K562 (cell line): ENCODE results near the gene CFAP58. TPM values are rescaled to one million over a fixed set of nuclear protein-coding genes. Genes with fewer than 3 reads are reported as not detected.

ENCODE experiments used
- ATAC-seq: fragments of 200-7000 bp; cut with Tn5 transposase; 3 replicates; pipeline ENCODE4 v1.9.1; 2020; ENCODE audit warnings: moderate library complexity
- BruUV-seq: library from RNA; stranded (reverse); fragments of 400-500 nt; replicated peaks from 2 replicates; lab custom pipeline; 2021; lab: Mats Ljungman, UMichigan
- CTCF ChIA-PET: fragments of 300-600 bp; formaldehyde crosslinking; extraction: SDS; loops from one replicate; lab custom pipeline; 2021; ENCODE audit warnings: low intra/inter-chr PET ratio; lab: Yijun Ruan, JAX
- POLR2A ChIA-PET: fragments of 300-600, 350-650 bp; sonication (Branson Sonifier 250); formaldehyde crosslinking; extraction: SDS; loops from one replicate; lab custom pipeline; 2021; ENCODE audit warnings: antibody characterized with exemption, inconsistent platforms; lab: Yijun Ruan, JAX
- DNase-seq, 4 experiments: peaks; one replicate each; pipeline versions ENCODE4 v3.0.0 to v3.0.0-alpha.2; 2011 to 2018; ENCODE audit warnings: low spot score in 3 of 4, mixed read lengths in 3 of 4; ENCODE audit errors: extremely low read depth in 1 of 4
- FAIRE-seq: peaks from 2 replicates; lab custom pipeline; 2011; peaks lifted over from hg19 to GRCh38; lab: Jason Lieb, UNC
- H2AFZ ChIP-seq: 2 replicates; pipeline ENCODE4 v1.6.0; 2011; ENCODE audit warnings: low read depth, low read length, control low read depth, inconsistent platforms
- H3K27ac ChIP-seq: fragments of 200-600 bp; 3 replicates; pipeline ENCODE4 v1.8.0; 2011; ENCODE audit warnings: low read depth, mild to moderate bottlenecking, control low read depth, inconsistent platforms, low read length, moderate library complexity, mixed read lengths; ENCODE audit errors: extremely low read depth
- H3K27me3 ChIP-seq, 2 experiments: fragments of 300-600 bp in 1 of 2; 2 replicates in 1 of 2; 3 replicates in 1 of 2; pipeline versions ENCODE4 v1.6.0 to v1.8.0; 2011; ENCODE audit warnings: inconsistent platforms in 2 of 2, low read length in 2 of 2, mild to moderate bottlenecking in 1 of 2, mixed read lengths in 1 of 2, moderate library complexity in 1 of 2; ENCODE audit not compliant: control insufficient read depth in 2 of 2, insufficient read depth in 2 of 2
- H3K36me3 ChIP-seq: fragments of 300-600 bp; 3 replicates; pipeline ENCODE4 v1.8.0; 2011; ENCODE audit warnings: mild to moderate bottlenecking, low read length, inconsistent platforms; ENCODE audit not compliant: control insufficient read depth, insufficient read depth
- H3K4me1 ChIP-seq, 2 experiments: fragments of 200-600 bp in 1 of 2; replicated peaks in 1 of 2; 2 replicates in 1 of 2; 3 replicates in 1 of 2; pipeline versions ENCODE4 v1.5.1 to v1.8.0; 2011; ENCODE audit warnings: inconsistent platforms in 2 of 2, low read length in 2 of 2, mild to moderate bottlenecking in 1 of 2, mixed read lengths in 1 of 2, moderate library complexity in 1 of 2; ENCODE audit not compliant: control insufficient read depth in 2 of 2, insufficient read depth in 2 of 2
- H3K4me2 ChIP-seq: 2 replicates; pipeline ENCODE4 v1.6.1; 2011; ENCODE audit warnings: low read length, control low read depth, inconsistent platforms, mixed read lengths; ENCODE audit not compliant: insufficient read depth
- H3K4me3 ChIP-seq: fragments of 200-600 bp; sonication (generic), shearing (Covaris generic); 2 replicates; pipeline ENCODE4 v1.5.1; 2016; ENCODE audit warnings: control low read depth, inconsistent platforms
- H3K79me2 ChIP-seq: fragments of 200-600 bp; 3 replicates; pipeline ENCODE4 v1.8.0; 2011; ENCODE audit warnings: low read length, inconsistent platforms; ENCODE audit not compliant: control insufficient read depth, insufficient read depth
- H3K9ac ChIP-seq, 2 experiments: 2 replicates each; pipeline versions ENCODE4 v1.6.0 to v1.6.1; 2011; ENCODE audit warnings: low read depth in 2 of 2, low read length in 2 of 2, control low read depth in 1 of 2, inconsistent platforms in 1 of 2, mild to moderate bottlenecking in 1 of 2, mixed read lengths in 1 of 2; ENCODE audit not compliant: insufficient read depth in 1 of 2
- H3K9me1 ChIP-seq: one replicate; pipeline ENCODE4 v1.6.0; 2011; ENCODE audit warnings: inconsistent platforms, mild to moderate bottlenecking, low read length, moderate library complexity; ENCODE audit not compliant: control insufficient read depth, insufficient read depth
- H3K9me3 ChIP-seq: replicated peaks from 2 replicates; pipeline ENCODE4 v1.5.1; 2011; ENCODE audit warnings: low read depth, low read length, inconsistent platforms; ENCODE audit not compliant: control insufficient read depth, insufficient read depth
- H4K20me1 ChIP-seq: replicated peaks from 2 replicates; pipeline ENCODE4 v1.6.1; 2011; ENCODE audit warnings: low read length, inconsistent platforms, mixed read lengths; ENCODE audit not compliant: control insufficient read depth, insufficient read depth
- FOSL1 ChIP-seq: fragments of 200-800 bp; sonication (Bioruptor generic); conservative IDR thresholded peaks from 2 replicates; pipeline ENCODE4 v1.6.1; 2016; ENCODE audit warnings: missing genetic modification characterization, missing compliant biosample characterization
- FOXP1 ChIP-seq: sonication (generic); formaldehyde crosslinking; IDR thresholded peaks from 2 replicates; pipeline ENCODE4 v1.8.0; 2022; ENCODE audit warnings: mild to moderate bottlenecking, missing genetic modification reagents
- HDAC1 ChIP-seq, 2 experiments: fragments of 450-650 bp; IDR thresholded peaks; 2 replicates each; pipeline ENCODE4 v1.6.1; 2016 to 2017; ENCODE audit warnings: inconsistent platforms in 1 of 2, mild to moderate bottlenecking in 1 of 2, moderate library complexity in 1 of 2
- HDAC3 ChIP-seq: fragments of 450-650 bp; IDR thresholded peaks from 2 replicates; pipeline ENCODE4 v1.6.1; 2018; ENCODE audit warnings: borderline replicate concordance, mild to moderate bottlenecking, moderate library complexity; ENCODE audit not compliant: partially characterized antibody
- HDAC8 ChIP-seq: fragments of 450-650 bp; IDR thresholded peaks from 2 replicates; pipeline ENCODE4 v1.6.1; 2016; ENCODE audit warnings: mild to moderate bottlenecking, missing genetic modification characterization, moderate library complexity, missing compliant biosample characterization
- KDM4B ChIP-seq, 2 experiments: fragments of 450-650 bp in 1 of 2; sonication (generic) in 1 of 2; IDR thresholded peaks; 2 replicates each; pipeline ENCODE4 v1.6.1; 2016 to 2017; ENCODE audit warnings: borderline replicate concordance in 2 of 2, antibody characterized with exemption in 1 of 2, low read depth in 1 of 2, mild to moderate bottlenecking in 1 of 2
- MYNN ChIP-seq, 2 experiments: sonication (generic); formaldehyde crosslinking in 1 of 2; IDR thresholded peaks; 2 replicates each; pipeline versions ENCODE4 v1.5.0 to v1.6.1; 2016 to 2020; ENCODE audit warnings: antibody characterized with exemption in 1 of 2, missing genetic modification reagents in 1 of 2
- NONO ChIP-seq, 2 experiments: fragments of 200-400 bp in 1 of 2; fragments of 450-650 bp in 1 of 2; formaldehyde crosslinking in 1 of 2; IDR thresholded peaks; 2 replicates each; pipeline ENCODE4 v1.6.1; 2017; ENCODE audit warnings: low read depth in 2 of 2, mild to moderate bottlenecking in 2 of 2, moderate library complexity in 2 of 2, low read length in 1 of 2
- PCBP1 ChIP-seq: fragments of 200-400 bp; formaldehyde crosslinking; IDR thresholded peaks from 2 replicates; pipeline ENCODE4 v1.6.1; 2018; ENCODE audit warnings: mild to moderate bottlenecking, low read depth, low read length; ENCODE audit not compliant: poor library complexity, severe bottlenecking
- POLR2AphosphoS2 ChIP-seq: IDR thresholded peaks from 2 replicates; pipeline ENCODE4 v1.6.1; 2012; ENCODE audit warnings: low read length, improper control_type of control experiment
- RCOR1 ChIP-seq, 2 experiments: IDR thresholded peaks; 2 replicates each; pipeline ENCODE4 v1.6.1; 2012; ENCODE audit warnings: low read depth in 2 of 2, low read length in 2 of 2, borderline replicate concordance in 1 of 2, improper control_type of control experiment in 1 of 2
- SNIP1 ChIP-seq: fragments of 450-650 bp; IDR thresholded peaks from 2 replicates; pipeline ENCODE4 v1.7.1; 2017; ENCODE audit warnings: low read depth, mild to moderate bottlenecking
- SNRNP70 ChIP-seq: fragments of 200-400 bp; formaldehyde crosslinking; optimal IDR thresholded peaks from 2 replicates; pipeline ENCODE3; 2017; ENCODE audit warnings: low read depth, low read length
- TBL1XR1 ChIP-seq, 2 experiments: IDR thresholded peaks; 2 replicates each; pipeline ENCODE4 v1.6.1; 2012; ENCODE audit warnings: improper control_type of control experiment in 2 of 2, low read length in 2 of 2, mild to moderate bottlenecking in 1 of 2
- ZNF41 ChIP-seq: fragments of 250-450 bp; sonication (Bioruptor Pico); conservative IDR thresholded peaks from 2 replicates; pipeline ENCODE4 v1.4.0; 2020; ENCODE audit warnings: mild to moderate bottlenecking
- ZNF589 ChIP-seq: fragments of 200-800 bp; sonication (Bioruptor generic); IDR thresholded peaks from 2 replicates; pipeline ENCODE4 v1.6.1; 2016; ENCODE audit warnings: low read depth, missing genetic modification characterization, missing compliant biosample characterization
- WGBS: fragments of 100-300 bp; shearing (Covaris generic); methylation state at CpG from one replicate; pipeline ENCODE4 v1.1.6; 2016; ENCODE audit warnings: low coverage, mixed read lengths; ENCODE audit not compliant: insufficient coverage; ENCODE audit errors: missing lambda C conversion rate; 5-methylcytosine and 5-hydroxymethylcytosine counted together
- in situ Hi-C: fragments of 300-500 bp; cut with MboI; formaldehyde crosslinking; loops from 4 replicates; pipeline ENCODE4 v1.15.0; 2018; ENCODE audit warnings: inconsistent platforms, mixed read lengths
- intact Hi-C: fragments of 100-400 bp; cut with micrococcal nuclease; formaldehyde crosslinking; loops from 2 replicates; pipeline ENCODE4 v1.14.2; 2022
- polyA plus RNA-seq, 8 experiments: library from polyadenylated mRNA; depleted of rRNA in 4 of 8; stranded (reverse) in 5 of 8; unstranded in 3 of 8; fragments of >200 nt; fragmentation: Nextera tagmentation in 2 of 8; fragmentation: Illumina TruSeq in 1 of 8; extraction: Ambion mirVana in 2 of 8; extraction: Trizol in 1 of 8; gene quantifications; 2 replicates each; pipeline versions ENCODE4 v1.2.1 to v1.2.3, GENCODE V29; 2011 to 2014; ENCODE audit warnings: inconsistent platforms in 1 of 8, missing spikeins in 1 of 8
- total RNA-seq, 7 experiments: library from RNA; depleted of rRNA in 6 of 7; stranded (reverse); fragments of >200 nt in 6 of 7; fragmentation: Illumina TruSeq in 2 of 7; extraction: Trizol in 2 of 7; gene quantifications; 2 replicates each; pipeline versions ENCODE4 v1.2.1 to v1.2.3, GENCODE V29; 2011 to 2021; ENCODE audit warnings: low replicate concordance in 1 of 7
- TF ChIP-seq, protein P1 (sequence below): fragments of 450-650 bp; formaldehyde crosslinking; IDR thresholded peaks from 2 replicates; pipeline ENCODE4 v1.4.0; 2020; ENCODE audit warnings: mild to moderate bottlenecking, moderate library complexity

The CFAP58 gene
- total and polyA plus RNA-seq, 9 of the 15 experiments (the other 6 are each of a cell fraction or from before 2014, with no cell fraction given), result 0.08 to 2.0 (median 0.71) TPM

DNA sequence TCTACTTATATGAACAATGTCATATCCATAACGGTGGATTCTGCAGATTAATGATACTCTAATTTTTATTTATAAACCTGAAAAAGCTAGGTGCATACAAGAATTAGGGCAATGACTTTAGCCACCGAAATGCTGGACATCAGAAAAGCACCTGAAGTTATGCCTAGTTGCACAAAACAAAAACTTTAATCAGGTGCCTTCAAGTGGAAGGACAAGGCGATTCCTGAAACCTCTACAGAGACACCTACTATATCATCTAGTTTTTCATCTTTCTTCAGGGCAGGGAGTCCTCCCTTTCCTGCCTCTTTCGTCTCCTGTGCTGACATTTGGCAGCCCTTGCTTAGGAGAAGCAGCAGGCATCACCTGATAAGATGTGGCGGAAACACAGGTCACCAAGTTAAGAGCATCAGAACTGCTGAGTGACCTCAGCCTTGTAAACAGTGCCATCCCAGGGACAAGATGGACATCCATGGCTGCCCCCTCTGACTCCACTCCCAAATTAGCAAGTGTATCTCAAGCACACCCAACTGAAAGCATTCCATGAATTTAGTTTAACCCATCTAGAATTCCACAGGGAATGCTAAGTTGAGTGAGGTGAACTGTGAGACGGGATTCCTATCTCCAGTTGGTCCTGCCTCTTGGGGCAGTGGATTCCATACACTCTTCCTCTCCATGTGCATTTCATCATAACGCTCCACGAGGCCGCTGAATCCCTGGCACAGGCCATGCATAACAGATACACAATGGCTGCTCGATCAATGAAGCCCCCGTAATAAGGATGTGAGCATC lies 21.2 kb upstream of the CFAP58 start:
- 24% methylated on average over 8 of the region's 11 CpGs for WGBS
- Histone ChIP-seq H3K4me2 (peak overlapping the region; percentile 91), H3K79me2 (peaks cover 100% of the 10 kb centered on the region), H3K9me3 (no peaks in the 10 kb centered on the region), H3K9ac (peak overlapping the region; percentile 43 to 63; a peak in 3 of 4 replicates), H3K4me3 (no peak overlapping the region; the same call in 1 of the 2 replicates), H3K27me3 (no peaks in the 10 kb centered on the region), H4K20me1 (peaks cover 63% of the 10 kb centered on the region), H3K27ac (peak overlapping the region; percentile 69), H3K4me1 (peaks cover 62 to 79% of the 10 kb centered on the region in 2 experiments), H3K36me3 (peaks cover 76% of the 10 kb centered on the region), H2AFZ (no peak overlapping the region), H3K9me1 (peaks cover 6% of the 10 kb centered on the region)
- FAIRE-seq (peak; percentile 96), ATAC-seq (peak; percentile 64), DNase-seq (peak; percentile 27 to 81 (median 48))
- BruUV-seq, result no TSS peak
- intact Hi-C loops, result no loop called here
- CTCF ChIA-PET, result no interaction called here
- in situ Hi-C loops, result no loop called here
- POLR2A ChIA-PET, result interaction anchor here (1.5 to 2.4 kb wide), 2 partner anchors 15 to 18 kb away, joined by 3 to 9 read pairs; no protein-coding TSS in a partner anchor
- peak in 1 of 2 experiments; percentile 86; a peak in 1 of 4 replicates for TF ChIP-seq RCOR1 (IDR thresholded peaks at IDR 0.05; ENCODE audit: borderline replicate concordance in 1 of 2, low read depth in 2 of 2, low read length in 2 of 2)
- TF ChIP-seq HDAC8 (tag), result no peak
- TF ChIP-seq TBL1XR1 (IDR thresholded peaks at IDR 0.05; ENCODE audit: low read length in 2 of 2), result 0 out of 4 replicates have a peak, but pooled peaks of 1 of the 2 experiments have one; percentile 11
- TF ChIP-seq NONO (IDR thresholded peaks at IDR 0.05; ENCODE audit: low read depth in 2 of 2, low read length in 1 of 2), result no peak
- TF ChIP-seq, protein P1, sequence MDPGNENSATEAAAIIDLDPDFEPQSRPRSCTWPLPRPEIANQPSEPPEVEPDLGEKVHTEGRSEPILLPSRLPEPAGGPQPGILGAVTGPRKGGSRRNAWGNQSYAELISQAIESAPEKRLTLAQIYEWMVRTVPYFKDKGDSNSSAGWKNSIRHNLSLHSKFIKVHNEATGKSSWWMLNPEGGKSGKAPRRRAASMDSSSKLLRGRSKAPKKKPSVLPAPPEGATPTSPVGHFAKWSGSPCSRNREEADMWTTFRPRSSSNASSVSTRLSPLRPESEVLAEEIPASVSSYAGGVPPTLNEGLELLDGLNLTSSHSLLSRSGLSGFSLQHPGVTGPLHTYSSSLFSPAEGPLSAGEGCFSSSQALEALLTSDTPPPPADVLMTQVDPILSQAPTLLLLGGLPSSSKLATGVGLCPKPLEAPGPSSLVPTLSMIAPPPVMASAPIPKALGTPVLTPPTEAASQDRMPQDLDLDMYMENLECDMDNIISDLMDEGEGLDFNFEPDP (CRISPR knock-in tag), result no peak
- no peak for TF ChIP-seq PCBP1
- TF ChIP-seq SNRNP70, result no peak
- peak; percentile 45 for TF ChIP-seq HDAC3
- TF ChIP-seq ZNF41 (CRISPR knock-in tag), result no peak
- no peak for TF ChIP-seq POLR2AphosphoS2
- no peak for TF ChIP-seq SNIP1
- no peak for TF ChIP-seq ZNF589 (CRISPR knock-in tag)
- no peak for TF ChIP-seq FOXP1
- peak; percentile 85 for TF ChIP-seq MYNN (IDR thresholded peaks at IDR 0.05)
- TF ChIP-seq MYNN (CRISPR knock-in tag; IDR thresholded peaks at IDR 0.05), result no peak
- peak in 1 of 2 experiments; percentile 28; a peak in 1 of 4 replicates for TF ChIP-seq HDAC1 (IDR thresholded peaks at IDR 0.05)
- TF ChIP-seq FOSL1 (tag), result no peak
- no peak for TF ChIP-seq KDM4B (IDR thresholded peaks at IDR 0.05; ENCODE audit: borderline replicate concordance in 2 of 2, low read depth in 1 of 2)
